ENCODE data around the gene TGM5. TPM values are rescaled to one million over a fixed set of nuclear protein-coding genes. Genes with fewer than 3 reads are reported as not detected.

TGM5 gene
- 1 to 10 TPM in 1 of 4 donors, under 1 TPM in 2, not detected in 1; 0.31 to 1.3 (median 0.58) TPM for total RNA-seq

GRCh38 chr15:43266834-43267233, at the start of gene TGM5:
Gene TGM5, minus strand, starts transcription at chr15:43266928. Its CDS starts 79 bp downstream, at chr15:43266849.
- Histone ChIP-seq H3K36me3 (no peaks in the 10 kb centered on the region), H3K27ac (no peak within 1 kb of the TSS), H3K9me3 (no peaks in the 10 kb centered on the region), H3K4me3 (no peak within 1 kb of the TSS), H3K27me3 (peaks cover 29% of the 10 kb centered on the region), H3K4me1 (no peaks in the 10 kb centered on the region)
- WGBS, 2 donors (ENCODE audit: low coverage in 1 of 2) = 65% methylated on average over 5 of the region's 8 CpGs; no CpG with 5 or more reads in 1 of the 2 donors
- TF ChIP-seq POLR2A (IDR thresholded peaks at IDR 0.05) (no peak), EP300 (IDR thresholded peaks at IDR 0.05) (no peak), POLR2AphosphoS5 (IDR thresholded peaks at IDR 0.05) (no peak)
- TF ChIP-seq, protein P1, sequence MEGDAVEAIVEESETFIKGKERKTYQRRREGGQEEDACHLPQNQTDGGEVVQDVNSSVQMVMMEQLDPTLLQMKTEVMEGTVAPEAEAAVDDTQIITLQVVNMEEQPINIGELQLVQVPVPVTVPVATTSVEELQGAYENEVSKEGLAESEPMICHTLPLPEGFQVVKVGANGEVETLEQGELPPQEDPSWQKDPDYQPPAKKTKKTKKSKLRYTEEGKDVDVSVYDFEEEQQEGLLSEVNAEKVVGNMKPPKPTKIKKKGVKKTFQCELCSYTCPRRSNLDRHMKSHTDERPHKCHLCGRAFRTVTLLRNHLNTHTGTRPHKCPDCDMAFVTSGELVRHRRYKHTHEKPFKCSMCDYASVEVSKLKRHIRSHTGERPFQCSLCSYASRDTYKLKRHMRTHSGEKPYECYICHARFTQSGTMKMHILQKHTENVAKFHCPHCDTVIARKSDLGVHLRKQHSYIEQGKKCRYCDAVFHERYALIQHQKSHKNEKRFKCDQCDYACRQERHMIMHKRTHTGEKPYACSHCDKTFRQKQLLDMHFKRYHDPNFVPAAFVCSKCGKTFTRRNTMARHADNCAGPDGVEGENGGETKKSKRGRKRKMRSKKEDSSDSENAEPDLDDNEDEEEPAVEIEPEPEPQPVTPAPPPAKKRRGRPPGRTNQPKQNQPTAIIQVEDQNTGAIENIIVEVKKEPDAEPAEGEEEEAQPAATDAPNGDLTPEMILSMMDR (IDR thresholded peaks at IDR 0.05) = no peak
- ATAC-seq = no peak

DNA sequence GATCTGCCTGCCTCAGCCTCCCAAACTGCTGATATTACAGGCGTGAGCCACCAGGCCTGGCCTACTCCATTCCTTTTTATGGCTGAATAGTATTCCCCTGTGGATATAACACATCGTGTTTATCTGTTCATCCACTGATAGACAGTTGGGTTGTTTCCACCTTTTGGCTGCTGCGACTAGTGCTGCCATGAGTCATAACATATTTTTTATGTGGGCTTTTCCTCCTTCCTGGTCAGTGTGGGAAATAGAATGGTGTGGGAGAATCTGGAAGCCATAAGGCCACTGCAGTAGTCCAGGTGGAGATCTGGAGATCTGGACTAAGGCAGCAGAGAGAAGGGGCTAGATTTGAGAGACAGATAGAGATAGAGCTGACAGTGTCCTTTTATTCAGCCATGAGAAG, 47.4 kb upstream of the TGM5 start:
- Histone ChIP-seq H3K27ac (peak overlapping the region in 2 of 4 donors; percentile 19 to 45), H3K4me3 (no peak overlapping the region), H3K36me3 (no peaks in the 10 kb centered on the region), H3K9me3 (no peaks in the 10 kb centered on the region), H3K4me1 (peaks cover 0 to 7% (median 0%) of the 10 kb centered on the region in 3 donors), H3K27me3 (peaks cover 41% of the 10 kb centered on the region)
- no peak for ATAC-seq
- TF ChIP-seq POLR2AphosphoS5 (IDR thresholded peaks at IDR 0.05) = no peak
- no peak for TF ChIP-seq EP300 (IDR thresholded peaks at IDR 0.05)
- no peak for TF ChIP-seq POLR2A (IDR thresholded peaks at IDR 0.05)
- TF ChIP-seq, protein P1 (IDR thresholded peaks at IDR 0.05) = no peak
- 57 to 83% methylated on average over 2 to 3 of the region's 3 CpGs for WGBS, 2 donors (ENCODE audit: low coverage in 1 of 2)

- WGBS, 2 donors (ENCODE audit: low coverage in 1 of 2) = 49 to 59% methylated on average over 4 of the region's 4 CpGs
- no peak overlapping the region for H3K4me3 ChIP-seq
- no peak overlapping the region for H3K27ac ChIP-seq
- H3K36me3 ChIP-seq = no peaks in the 10 kb centered on the region
- no peak for ATAC-seq
- H3K9me3 ChIP-seq = no peaks in the 10 kb centered on the region
- H3K4me1 ChIP-seq = peaks cover 0 to 7% (median 0%) of the 10 kb centered on the region in 3 donors
- TF ChIP-seq EP300 (IDR thresholded peaks at IDR 0.05) (no peak), POLR2AphosphoS5 (IDR thresholded peaks at IDR 0.05) (no peak), POLR2A (IDR thresholded peaks at IDR 0.05) (no peak)
- TF ChIP-seq, protein P1 (IDR thresholded peaks at IDR 0.05) = no peak
- H3K27me3 ChIP-seq = peaks cover 55% of the 10 kb centered on the region
Measured at GRCh38 chr15:43312378-43312777, 45.6 kb upstream of the TGM5 start.

- ATAC-seq = no peak
- TF ChIP-seq POLR2A (IDR thresholded peaks at IDR 0.05) (no peak), POLR2AphosphoS5 (IDR thresholded peaks at IDR 0.05) (no peak), EP300 (IDR thresholded peaks at IDR 0.05) (no peak)
- no peaks in the 10 kb centered on the region for H3K4me1 ChIP-seq
- peaks cover 26% of the 10 kb centered on the region for H3K27me3 ChIP-seq
- no peak within 1 kb of the TSS for H3K27ac ChIP-seq
- no peaks in the 10 kb centered on the region for H3K36me3 ChIP-seq
- 78 to 88% methylated on average over 8 to 11 of the region's 11 CpGs for WGBS, 2 donors (ENCODE audit: low coverage in 1 of 2)
- H3K4me3 ChIP-seq = no peak within 1 kb of the TSS
- H3K9me3 ChIP-seq = no peaks in the 10 kb centered on the region
Measured at GRCh38 chr15:43302205-43302817, 35.6 kb upstream of the TGM5 start, which contains the start of gene TGM7. Gene TGM7, minus strand, starts transcription at chr15:43302255.

DNA sequence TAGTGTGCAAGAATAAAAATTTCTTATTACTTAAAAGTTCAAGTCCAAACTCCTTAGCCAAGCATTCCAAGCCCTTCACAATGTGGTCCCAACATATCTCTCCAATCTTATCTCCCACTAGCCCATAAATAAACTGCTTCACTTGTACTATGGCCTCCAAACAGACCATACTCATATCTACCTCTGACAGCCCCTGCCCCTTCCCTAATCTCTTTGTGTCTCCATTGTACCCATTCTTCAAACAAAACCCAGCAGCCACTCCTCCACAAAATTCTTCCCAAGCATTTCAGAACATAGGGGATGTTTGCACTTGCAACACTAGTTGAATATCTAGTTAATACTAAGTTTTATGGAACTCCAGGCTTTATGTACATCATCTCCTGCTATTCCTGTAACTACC, 33.2 kb upstream of the TGM5 start:
- no peak overlapping the region for H3K27ac ChIP-seq
- H3K4me1 ChIP-seq = no peaks in the 10 kb centered on the region
- H3K9me3 ChIP-seq = no peaks in the 10 kb centered on the region
- peaks cover 46% of the 10 kb centered on the region for H3K27me3 ChIP-seq
- TF ChIP-seq EP300 (IDR thresholded peaks at IDR 0.05) = no peak
- TF ChIP-seq, protein P1 (IDR thresholded peaks at IDR 0.05) = no peak
- TF ChIP-seq POLR2AphosphoS5 (IDR thresholded peaks at IDR 0.05) = no peak
- no peak for TF ChIP-seq POLR2A (IDR thresholded peaks at IDR 0.05)
- no peak for ATAC-seq
- no peak overlapping the region for H3K4me3 ChIP-seq
- no peaks in the 10 kb centered on the region for H3K36me3 ChIP-seq

Measured in gastroesophageal sphincter (tissue), 4 donors.